Aorta (tissue), 5 donors: ENCODE measurements around the gene PTPRM. TPM values are rescaled to one million over a fixed set of nuclear protein-coding genes. Genes with fewer than 3 reads are reported as not detected.

Experiments
- ATAC-seq: fragments of 200-7000 bp; cut with Tn5 transposase; one replicate; pipeline ENCODE4 v1.9.1; 2022; ENCODE audit warnings: moderate library complexity; ENCODE audit not compliant: low FRiP score
- DNase-seq, 2 donors: peaks; one replicate each; pipeline ENCODE4 v3.0.0-alpha.2; 2020
- H3K27ac ChIP-seq, 2 donors: one replicate each; pipeline ENCODE4 v1.5.1; 2013; ENCODE audit warnings: low read length in 2 of 2, mild to moderate bottlenecking in 2 of 2, moderate library complexity in 2 of 2, control low read depth in 1 of 2, inconsistent platforms in 1 of 2, low read depth in 1 of 2
- H3K27me3 ChIP-seq, 2 donors: one replicate each; pipeline ENCODE4 v1.6.1; 2013; ENCODE audit warnings: control low read depth in 1 of 2, low read length in 1 of 2, mild to moderate bottlenecking in 1 of 2, moderate library complexity in 1 of 2; ENCODE audit not compliant: insufficient read depth in 2 of 2, control insufficient read depth in 1 of 2
- H3K36me3 ChIP-seq, 2 donors: one replicate each; pipeline ENCODE4 v1.6.1; 2013; ENCODE audit warnings: control low read depth in 1 of 2, low read length in 1 of 2, mild to moderate bottlenecking in 1 of 2; ENCODE audit not compliant: insufficient read depth in 2 of 2, control insufficient read depth in 1 of 2
- H3K4me1 ChIP-seq, 2 donors: one replicate each; pipeline ENCODE4 v1.6.1; 2013; ENCODE audit warnings: low read length in 2 of 2, control low read depth in 1 of 2, mild to moderate bottlenecking in 1 of 2, moderate library complexity in 1 of 2; ENCODE audit not compliant: insufficient read depth in 2 of 2, control insufficient read depth in 1 of 2
- H3K4me3 ChIP-seq, 2 donors: one replicate each; pipeline ENCODE4 v1.5.1; 2013; ENCODE audit warnings: low read length in 2 of 2, control low read depth in 1 of 2, mild to moderate bottlenecking in 1 of 2
- H3K9me3 ChIP-seq: one replicate; pipeline ENCODE4 v1.6.1; 2013; ENCODE audit warnings: mild to moderate bottlenecking, low read length; ENCODE audit not compliant: control insufficient read depth
- WGBS, 2 donors: extraction: QIAGEN DNeasy Blood & Tissue Kit; methylation state at CpG; one replicate each; pipeline ENCODE4 v1.1.7; 2013; 5-methylcytosine and 5-hydroxymethylcytosine counted together
- intact Hi-C, 2 donors: fragments of 100-400 bp; cut with DNase I; formaldehyde crosslinking; loops; one replicate each; pipeline versions ENCODE4 v1.14.2 to v1.15.0; 2022
- polyA plus RNA-seq, 2 donors: library from polyadenylated mRNA; stranded (reverse); fragments of 200-250 nt; gene quantifications; one replicate each; pipeline ENCODE4 v1.2.3, GENCODE V29; 2013
- total RNA-seq, 2 donors: library from RNA; stranded (reverse); fragmentation: NEBNext Ultra II Directional; extraction: Animal tissue kit (Norgen Biotek cat#: 25700); gene quantifications; one replicate each; pipeline ENCODE4 v1.2.1, GENCODE V29; 2021
- donor health status: healthy with polysubstance abuse.
- donor health status: Bipolar disorder and iron deficiency.
- donor health status: DM: no; HTN: no; CAD: no.
- donor health status: DM: no; HTN: no; CAD: no.
- donor health status: DM: yes; HTN: yes; CAD: no.

Gene PTPRM
- total and polyA plus RNA-seq, 4 donors, result 10.6 to 98.9 (median 65.6) TPM

- intact Hi-C loops, result no loop called here
- no peak overlapping the region for H3K4me3 ChIP-seq
- 76 to 81% methylated on average over 8 of the region's 8 CpGs for WGBS, 2 donors
- no peak for DNase-seq
- no peaks in the 10 kb centered on the region for H3K36me3 ChIP-seq
- H3K27me3 ChIP-seq, result no peaks in the 10 kb centered on the region
- no peak overlapping the region for H3K27ac ChIP-seq
- no peak for ATAC-seq
- no peaks in the 10 kb centered on the region for H3K9me3 ChIP-seq
- peaks cover 0 to 2% of the 10 kb centered on the region in 2 donors for H3K4me1 ChIP-seq
These were observed 573.9 kb downstream of the PTPRM start for GRCh38 chr18:8140841-8141501.

GRCh38 chr18:8142131-8142711 is 575.1 kb downstream of the PTPRM start:
- no peaks in the 10 kb centered on the region for H3K27me3 ChIP-seq
- H3K9me3 ChIP-seq, result no peaks in the 10 kb centered on the region
- no peaks in the 10 kb centered on the region for H3K36me3 ChIP-seq
- intact Hi-C loops, result no loop called here
- 79 to 84% methylated on average over 8 of the region's 8 CpGs for WGBS, 2 donors
- no peak overlapping the region for H3K27ac ChIP-seq
- ATAC-seq (no peak), DNase-seq (no peak)
- H3K4me1 ChIP-seq, result peaks cover 0 to 2% of the 10 kb centered on the region in 2 donors
- H3K4me3 ChIP-seq, result no peak overlapping the region

- ATAC-seq (no peak), DNase-seq (no peak)
- Histone ChIP-seq H3K36me3 (no peaks in the 10 kb centered on the region), H3K27ac (no peak overlapping the region), H3K4me1 (peaks cover 0 to 2% of the 10 kb centered on the region in 2 donors), H3K27me3 (no peaks in the 10 kb centered on the region), H3K4me3 (no peak overlapping the region), H3K9me3 (no peaks in the 10 kb centered on the region)
- intact Hi-C loops, result no loop called here
- WGBS, 2 donors, result 92 to 95% methylated on average over 2 of the region's 2 CpGs
These were observed 575.8 kb downstream of the PTPRM start for GRCh38 chr18:8142932-8143331.

GRCh38 chr18:8151181-8151580 is 584.1 kb downstream of the PTPRM start:
- Histone ChIP-seq H3K4me3 (no peak overlapping the region), H3K27me3 (no peaks in the 10 kb centered on the region), H3K9me3 (no peaks in the 10 kb centered on the region), H3K36me3 (no peaks in the 10 kb centered on the region), H3K4me1 (no peaks in the 10 kb centered on the region), H3K27ac (no peak overlapping the region)
- intact Hi-C loops, result no loop called here
- ATAC-seq (no peak), DNase-seq (no peak)
- 74 to 78% methylated on average over 6 of the region's 6 CpGs for WGBS, 2 donors

GRCh38 chr18:8153887-8154583 is 586.9 kb downstream of the PTPRM start:
- H3K36me3 ChIP-seq, result peaks cover 0 to 2% of the 10 kb centered on the region in 2 donors
- whole genome bisulfite sequencing, 2 donors, result 93 to 95% methylated on average over 10 of the region's 10 CpGs
- H3K4me1 ChIP-seq, result no peaks in the 10 kb centered on the region
- no peak for DNase-seq
- no peaks in the 10 kb centered on the region for H3K27me3 ChIP-seq
- intact Hi-C loops, result no loop called here
- H3K27ac ChIP-seq, result no peak overlapping the region
- H3K9me3 ChIP-seq, result no peaks in the 10 kb centered on the region
- no peak for ATAC-seq
- H3K4me3 ChIP-seq, result no peak overlapping the region

GRCh38 chr18:8162802-8163201 is 595.7 kb downstream of the PTPRM start:
- intact Hi-C loops, result no loop called here
- H3K9me3 ChIP-seq, result no peaks in the 10 kb centered on the region
- H3K27ac ChIP-seq, result no peak overlapping the region
- H3K27me3 ChIP-seq, result no peaks in the 10 kb centered on the region
- H3K4me1 ChIP-seq, result no peaks in the 10 kb centered on the region
- no peak overlapping the region for H3K4me3 ChIP-seq
- WGBS, 2 donors, result 62 to 73% methylated on average over 5 of the region's 5 CpGs
- peaks cover 3 to 5% of the 10 kb centered on the region in 2 donors for H3K36me3 ChIP-seq
- DNase-seq (no peak), ATAC-seq (no peak)

GRCh38 chr18:8163286-8163959 is 596.3 kb downstream of the PTPRM start:
- H3K9me3 ChIP-seq, result no peaks in the 10 kb centered on the region
- H3K27me3 ChIP-seq, result no peaks in the 10 kb centered on the region
- WGBS, 2 donors, result 93 to 94% methylated on average over 4 of the region's 4 CpGs
- no peak overlapping the region for H3K4me3 ChIP-seq
- peaks cover 3 to 5% of the 10 kb centered on the region in 2 donors for H3K36me3 ChIP-seq
- H3K4me1 ChIP-seq, result no peaks in the 10 kb centered on the region
- no peak overlapping the region for H3K27ac ChIP-seq
- intact Hi-C loops, result no loop called here
- ATAC-seq (no peak), DNase-seq (no peak)

- no peak overlapping the region for H3K4me3 ChIP-seq
- H3K4me1 ChIP-seq, result no peaks in the 10 kb centered on the region
- WGBS, 2 donors, result 84 to 92% methylated on average over 6 of the region's 6 CpGs
- DNase-seq (no peak), ATAC-seq (no peak)
- intact Hi-C loops, result no loop called here
- H3K36me3 ChIP-seq, result peaks cover 3 to 5% of the 10 kb centered on the region in 2 donors
- no peaks in the 10 kb centered on the region for H3K9me3 ChIP-seq
- H3K27ac ChIP-seq, result no peak overlapping the region
- no peaks in the 10 kb centered on the region for H3K27me3 ChIP-seq
These were observed 598.0 kb downstream of the PTPRM start for GRCh38 chr18:8165095-8165494.
